ENCODE results near the gene CDIPT. TPM values are rescaled to one million over a fixed set of nuclear protein-coding genes. Genes with fewer than 3 reads are reported as not detected.
A peak's percentile ranks its signal among the peaks of the same experiment; 100 is the strongest.
"Not testable (repeated sequence)": the region's sequence is repeated elsewhere in the genome, so short reads cannot be mapped to it uniquely, and the experiment has no call there.

The CDIPT gene
- polyA plus RNA-seq, 1 donor from 2014 or later = 73.8 TPM

DNA sequence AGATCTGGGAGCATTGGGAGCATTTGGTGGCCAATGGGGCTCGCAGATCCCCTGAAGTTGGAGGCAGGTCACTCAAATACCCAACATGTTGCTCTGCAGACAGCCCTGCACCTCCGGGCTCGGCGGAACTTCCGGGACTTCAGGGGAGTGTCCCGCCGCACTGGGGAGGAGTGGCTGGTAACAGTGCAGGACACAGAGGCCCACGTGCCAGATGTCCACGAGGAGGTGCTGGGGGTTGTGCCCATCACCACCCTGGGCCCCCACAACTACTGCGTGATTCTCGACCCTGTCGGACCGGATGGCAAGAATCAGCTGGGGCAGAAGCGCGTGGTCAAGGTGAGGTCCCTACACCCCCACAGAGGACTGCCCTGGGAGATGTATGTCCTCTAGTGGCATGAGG, 26.4 kb downstream of the CDIPT start:
- Mint-ChIP-seq H3K36me3 (peaks cover 10% of the 10 kb centered on the region), H3K4me1 (peaks cover 0 to 2% (median 0%) of the 10 kb centered on the region in 3 donors), H3K27ac (peak overlapping the region in 1 of 3 donors; percentile 39)

DNA sequence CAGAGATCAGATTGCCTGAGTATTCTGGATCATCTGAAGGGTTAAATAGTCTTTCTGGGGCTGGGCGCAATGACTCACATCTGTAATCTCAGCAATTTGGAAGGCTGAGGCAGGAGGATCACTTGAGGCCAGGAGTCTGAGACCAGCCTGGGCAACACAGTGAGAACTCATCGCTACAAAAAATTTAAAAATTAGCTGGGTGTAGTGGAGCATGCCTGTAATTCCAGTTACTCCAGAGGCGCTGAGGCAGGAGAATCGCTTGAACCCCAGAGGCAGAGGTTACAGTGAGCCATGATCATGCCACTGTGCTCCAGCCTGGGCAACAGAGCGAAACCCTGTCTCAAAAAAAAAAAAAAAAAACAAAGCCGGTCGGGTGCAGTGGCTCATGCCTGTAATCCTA, 27.1 kb downstream of the CDIPT start:
- H3K4me3 Mint-ChIP-seq = no peak overlapping the region

More for the DNA sequence above, 26.4 kb downstream of the CDIPT start:
- H3K27me3 Mint-ChIP-seq = no peaks in the 10 kb centered on the region
- H3K9me3 Mint-ChIP-seq = no peaks in the 10 kb centered on the region
- no peak overlapping the region for H3K4me3 Mint-ChIP-seq

DNA sequence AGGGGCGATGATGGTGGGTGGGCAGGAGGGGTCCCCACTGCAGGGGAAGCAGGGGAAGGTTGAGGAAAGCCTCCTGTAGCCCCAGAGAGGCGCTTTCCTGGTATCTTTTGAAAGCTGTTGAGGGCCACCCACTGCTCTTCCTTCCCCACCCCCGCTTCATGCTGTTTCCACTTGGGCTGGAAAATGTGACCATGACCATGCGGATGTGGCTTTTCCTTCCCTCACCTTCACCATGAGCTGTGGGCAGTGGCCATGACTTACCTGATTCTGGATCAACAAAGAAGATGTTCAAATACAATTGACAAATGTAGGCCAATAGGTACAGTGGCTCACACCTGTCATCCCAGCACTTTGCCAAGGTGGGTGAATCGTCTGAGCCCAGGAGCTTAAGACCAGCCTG, 28.9 kb downstream of the CDIPT start:
- peaks cover 0 to 3% (median 3%) of the 10 kb centered on the region in 3 donors for H3K4me1 Mint-ChIP-seq
- H3K4me3 Mint-ChIP-seq = no peak overlapping the region
- peaks cover 5% of the 10 kb centered on the region for H3K36me3 Mint-ChIP-seq

More for the DNA sequence above, 27.1 kb downstream of the CDIPT start:
- Mint-ChIP-seq H3K4me1 (peaks cover 0 to under 1% (median 0%) of the 10 kb centered on the region in 3 donors), H3K36me3 (peaks cover 10% of the 10 kb centered on the region), H3K27ac (peak overlapping the region in 1 of 3 donors; percentile 40), H3K9me3 (no peaks in the 10 kb centered on the region), H3K27me3 (no peaks in the 10 kb centered on the region)

GRCh38 chr16:29833219-29833618, 29.8 kb downstream of the CDIPT start:
- H3K27ac Mint-ChIP-seq, H3K4me1 Mint-ChIP-seq, H3K36me3 Mint-ChIP-seq, H3K27me3 Mint-ChIP-seq, H3K9me3 Mint-ChIP-seq, H3K4me3 Mint-ChIP-seq: not testable (repeated sequence)

More for the DNA sequence above, 28.9 kb downstream of the CDIPT start:
- no peak overlapping the region for H3K27ac Mint-ChIP-seq
- no peaks in the 10 kb centered on the region for H3K27me3 Mint-ChIP-seq
- no peaks in the 10 kb centered on the region for H3K9me3 Mint-ChIP-seq

- no peaks in the 10 kb centered on the region for H3K27me3 Mint-ChIP-seq
- no peaks in the 10 kb centered on the region for H3K9me3 Mint-ChIP-seq
- peaks cover 1% of the 10 kb centered on the region for H3K36me3 Mint-ChIP-seq
- H3K4me3 Mint-ChIP-seq = no peak overlapping the region
- H3K4me1 Mint-ChIP-seq = peaks cover 0 to 8% (median 3%) of the 10 kb centered on the region in 3 donors
- no peak overlapping the region for H3K27ac Mint-ChIP-seq
Observed at GRCh38 chr16:29831490-29831889, 31.5 kb downstream of the CDIPT start.

- H3K27ac Mint-ChIP-seq = no peak overlapping the region
- H3K4me1 Mint-ChIP-seq = peaks cover 0 to 8% (median 3%) of the 10 kb centered on the region in 3 donors
- H3K27me3 Mint-ChIP-seq = no peaks in the 10 kb centered on the region
- peaks cover 1% of the 10 kb centered on the region for H3K36me3 Mint-ChIP-seq
- H3K9me3 Mint-ChIP-seq = no peaks in the 10 kb centered on the region
- no peak overlapping the region for H3K4me3 Mint-ChIP-seq
Observed at GRCh38 chr16:29830774-29831173, 32.3 kb downstream of the CDIPT start.

DNA sequence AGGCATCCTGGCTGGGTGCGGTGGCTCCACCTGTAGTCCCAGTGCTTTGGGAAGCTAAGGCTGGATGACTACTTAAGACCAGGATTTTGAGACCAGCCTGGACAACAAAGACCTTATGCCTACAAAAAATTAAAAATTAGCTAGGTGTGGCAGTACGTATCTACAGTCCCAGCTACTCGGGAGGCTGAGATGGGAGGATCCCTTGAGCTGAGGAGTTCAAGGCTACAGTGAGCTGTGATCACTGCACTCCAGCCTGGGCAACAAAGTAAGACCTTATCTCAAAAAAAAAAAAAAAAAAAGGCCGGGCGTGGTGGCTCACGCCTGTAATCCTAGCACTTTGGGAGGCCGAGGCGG, 36.7 kb downstream of the CDIPT start:
- Mint-ChIP-seq H3K27me3 (no peaks in the 10 kb centered on the region), H3K27ac (no peak overlapping the region), H3K9me3 (no peaks in the 10 kb centered on the region), H3K36me3 (no peaks in the 10 kb centered on the region), H3K4me1 (peaks cover 4 to 20% (median 12%) of the 10 kb centered on the region in 3 donors), H3K4me3 (no peak overlapping the region)

DNA sequence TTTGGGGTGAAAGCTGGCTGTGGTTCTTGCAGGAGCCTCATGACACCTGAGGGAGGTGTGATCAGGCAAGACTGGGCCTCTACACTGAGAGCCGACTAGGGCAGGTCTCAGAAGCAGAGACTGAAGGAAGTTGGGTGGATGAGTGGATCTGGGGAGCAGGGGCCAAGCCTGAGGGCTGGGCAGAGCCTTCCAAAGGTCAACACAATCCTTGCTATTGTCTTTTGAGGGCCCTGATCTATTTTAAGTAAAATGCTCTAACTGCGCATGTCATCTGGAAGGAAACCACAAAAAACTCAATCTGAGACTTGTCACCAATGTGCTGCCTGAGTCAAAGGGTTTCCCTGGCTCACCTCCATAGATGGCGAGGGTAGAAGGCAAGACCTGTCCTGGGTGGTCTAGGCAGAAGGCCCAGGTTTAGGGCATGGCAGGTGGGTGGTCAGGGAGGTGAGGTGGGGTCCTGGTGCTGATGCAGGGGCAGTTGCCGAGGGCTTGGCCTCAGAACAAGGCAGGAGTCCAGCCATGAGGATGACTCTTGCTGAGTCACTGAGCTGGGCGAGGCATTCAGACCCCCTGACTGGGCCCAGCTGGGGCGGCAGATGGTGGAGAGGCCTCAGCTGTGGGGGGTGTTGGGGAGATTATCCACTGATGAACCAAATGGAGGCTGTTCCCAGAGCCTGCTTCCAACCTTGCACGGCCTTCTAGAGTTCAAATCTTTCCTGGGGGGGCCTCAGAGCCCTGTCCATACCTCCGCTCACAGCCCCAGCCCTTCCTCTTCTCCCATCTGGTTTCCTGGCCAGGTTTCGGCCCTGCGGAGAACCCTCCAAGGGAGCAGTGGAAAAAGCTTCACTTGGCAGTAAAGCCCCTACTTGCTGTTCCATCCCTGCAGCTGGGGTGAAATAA, 37.6 kb downstream of the CDIPT start:
- Mint-ChIP-seq H3K9me3 (no peaks in the 10 kb centered on the region), H3K4me3 (peak overlapping the region in 3 of 4 donors; percentile 7 to 45 (median 23)), H3K27me3 (no peaks in the 10 kb centered on the region), H3K36me3 (no peaks in the 10 kb centered on the region), H3K27ac (peak overlapping the region in 1 of 3 donors; percentile 8), H3K4me1 (peaks cover 11 to 20% (median 16%) of the 10 kb centered on the region in 3 donors)

DNA sequence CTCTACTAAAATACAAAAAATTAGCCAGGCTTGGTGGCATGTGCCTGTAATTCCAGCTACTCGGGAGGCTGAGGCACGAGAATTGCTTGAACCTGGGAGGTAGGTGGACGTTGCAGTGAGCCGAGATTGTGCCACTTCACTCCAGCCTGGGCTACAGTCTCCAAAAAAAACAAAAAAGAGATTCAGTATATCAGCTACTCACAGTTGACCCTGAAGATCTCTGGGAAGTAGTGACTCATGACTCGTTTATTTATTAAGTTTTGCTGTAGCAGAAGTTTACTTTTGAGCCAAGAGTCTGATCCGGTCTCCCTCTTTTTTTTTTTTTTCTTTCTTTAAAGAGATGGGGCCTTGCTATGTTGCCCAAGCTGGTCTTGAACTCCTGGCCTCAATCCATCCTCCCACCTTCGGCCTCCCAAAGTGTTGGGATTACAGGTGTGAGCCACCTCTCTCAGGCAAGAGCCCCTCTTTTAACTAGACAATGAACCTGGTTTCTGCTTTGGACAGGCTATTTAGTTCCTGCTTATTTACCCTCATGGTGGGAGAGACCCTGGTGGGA, 38.4 kb downstream of the CDIPT start:
- Mint-ChIP-seq H3K4me3 (peak overlapping the region in 3 of 4 donors; percentile 7 to 45 (median 23)), H3K27ac (peak overlapping the region in 1 of 3 donors; percentile 8), H3K9me3 (no peaks in the 10 kb centered on the region), H3K4me1 (peaks cover 19 to 23% (median 20%) of the 10 kb centered on the region in 3 donors), H3K36me3 (no peaks in the 10 kb centered on the region), H3K27me3 (no peaks in the 10 kb centered on the region)

GRCh38 chr16:29821643-29822115, 41.3 kb downstream of the CDIPT start:
- peak overlapping the region; percentile 92 to 98 (median 94) for H3K4me3 Mint-ChIP-seq
- H3K36me3 Mint-ChIP-seq = peaks cover 5% of the 10 kb centered on the region
- no peaks in the 10 kb centered on the region for H3K9me3 Mint-ChIP-seq
- peaks cover 34 to 38% (median 35%) of the 10 kb centered on the region in 3 donors for H3K4me1 Mint-ChIP-seq
- no peaks in the 10 kb centered on the region for H3K27me3 Mint-ChIP-seq
- H3K27ac Mint-ChIP-seq = peak overlapping the region; percentile 88 to 97 (median 93)

GRCh38 chr16:29820730-29821642, 42.0 kb downstream of the CDIPT start:
- peak overlapping the region; percentile 88 to 97 (median 93) for H3K27ac Mint-ChIP-seq
- peaks cover 35 to 38% (median 36%) of the 10 kb centered on the region in 3 donors for H3K4me1 Mint-ChIP-seq
- H3K36me3 Mint-ChIP-seq = peaks cover 5% of the 10 kb centered on the region
- H3K4me3 Mint-ChIP-seq = peak overlapping the region; percentile 92 to 98 (median 94)
- no peaks in the 10 kb centered on the region for H3K27me3 Mint-ChIP-seq
- H3K9me3 Mint-ChIP-seq = no peaks in the 10 kb centered on the region

DNA sequence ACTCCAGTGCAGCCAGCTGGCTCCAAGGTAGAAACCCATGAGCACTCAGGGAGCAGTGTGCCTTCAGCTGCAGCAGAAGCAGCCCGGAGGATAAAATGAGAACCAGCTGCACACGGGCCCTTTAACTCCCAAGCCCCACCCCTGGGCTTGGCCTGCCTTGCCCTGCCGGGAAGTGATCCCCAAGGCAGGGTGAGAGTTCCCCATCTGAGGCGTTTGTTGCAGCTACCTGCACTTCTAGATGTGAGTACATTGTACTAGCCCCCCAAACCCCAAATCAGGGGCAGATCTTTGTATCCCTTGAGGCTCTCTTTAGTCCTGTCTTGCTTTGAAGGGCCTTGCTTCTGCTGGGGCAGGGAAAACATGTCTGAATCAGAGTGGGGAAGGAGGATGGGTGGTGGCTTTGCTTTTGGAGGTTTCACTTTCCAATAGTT, 42.7 kb downstream of the CDIPT start, which contains the start of gene MVP:
MVP (plus strand) TSS at position 192 of the 431 bp plus-strand sequence. CDS start 10,088 bp downstream, outside the sequence.
- Mint-ChIP-seq H3K27ac (peak within 1 kb of the TSS; percentile 88 to 97 (median 93)), H3K27me3 (peaks cover 2% of the 10 kb centered on the region), H3K4me3 (peak within 1 kb of the TSS; percentile 92 to 98 (median 94)), H3K36me3 (peaks cover 5% of the 10 kb centered on the region), H3K4me1 (peaks cover 38 to 41% (median 40%) of the 10 kb centered on the region in 3 donors), H3K9me3 (no peaks in the 10 kb centered on the region)

DNA sequence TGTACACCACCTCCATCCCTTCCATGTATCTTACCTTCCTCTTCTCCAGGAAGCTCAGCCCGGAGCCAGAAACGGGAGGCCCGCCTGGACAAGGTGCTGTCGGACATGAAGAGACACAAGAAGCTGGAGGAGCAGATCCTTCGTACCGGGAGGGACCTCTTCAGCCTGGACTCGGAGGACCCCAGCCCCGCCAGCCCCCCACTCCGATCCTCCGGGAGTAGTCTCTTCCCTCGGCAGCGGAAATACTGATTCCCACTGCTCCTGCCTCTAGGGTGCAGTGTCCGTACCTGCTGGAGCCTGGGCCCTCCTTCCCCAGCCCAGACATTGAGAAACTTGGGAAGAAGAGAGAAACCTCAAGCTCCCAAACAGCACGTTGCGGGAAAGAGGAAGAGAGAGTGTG, 43.5 kb downstream of the CDIPT start:
- Mint-ChIP-seq H3K4me3 (peak overlapping the region; percentile 92 to 98 (median 94)), H3K27ac (peak overlapping the region in 1 of 3 donors; percentile 88), H3K36me3 (peaks cover 5% of the 10 kb centered on the region), H3K27me3 (peaks cover 2% of the 10 kb centered on the region), H3K9me3 (no peaks in the 10 kb centered on the region), H3K4me1 (peaks cover 37 to 40% (median 40%) of the 10 kb centered on the region in 3 donors)

GRCh38 chr16:29818082-29818481, 44.9 kb downstream of the CDIPT start:
- no peaks in the 10 kb centered on the region for H3K9me3 Mint-ChIP-seq
- H3K4me3 Mint-ChIP-seq = peak overlapping the region; percentile 1 to 93 (median 88)
- H3K27ac Mint-ChIP-seq = peak overlapping the region in 2 of 3 donors; percentile 17 to 70
- peaks cover 5% of the 10 kb centered on the region for H3K36me3 Mint-ChIP-seq
- H3K4me1 Mint-ChIP-seq = peaks cover 37 to 40% (median 40%) of the 10 kb centered on the region in 3 donors
- peaks cover 2% of the 10 kb centered on the region for H3K27me3 Mint-ChIP-seq
